A673 (cell line): ENCODE results near the gene ZBTB16. TPM values are rescaled to one million over a fixed set of nuclear protein-coding genes. Genes with fewer than 3 reads are reported as not detected.

Experiments
- BruUV-seq: library from RNA; stranded (reverse); fragments of 400-500 nt; replicated peaks from 2 replicates; lab custom pipeline; 2021; lab: Mats Ljungman, UMichigan
- CTCF ChIA-PET: fragments of 300-600 bp; sonication (Branson Sonifier 250); formaldehyde crosslinking; loops from one replicate; lab custom pipeline; 2022; ENCODE audit warnings: antibody characterized with exemption; lab: Charles Lee
- POLR2A ChIA-PET: fragments of 300-600 bp; sonication (Branson Sonifier 250); formaldehyde crosslinking; loops from one replicate; lab custom pipeline; 2022; ENCODE audit warnings: antibody characterized with exemption; ENCODE audit not compliant: low non-redundant PET; lab: Charles Lee
- DNase-seq: peaks from one replicate; pipeline ENCODE4 v3.0.0-alpha.2; 2015; ENCODE audit warnings: low spot score
- H3K27ac ChIP-seq: fragments of 200-600 bp; sonication (generic); 2 replicates; pipeline ENCODE4 v1.5.1; 2016; ENCODE audit warnings: mixed run types, low read depth, mild to moderate bottlenecking, mixed read lengths, antibody characterized with exemption, low read length; ENCODE audit not compliant: poor library complexity, severe bottlenecking
- H3K27me3 ChIP-seq: fragments of 200-600 bp; sonication (generic); replicated peaks from 2 replicates; pipeline ENCODE4 v1.6.1; 2017; ENCODE audit warnings: mixed run types, low read depth, mild to moderate bottlenecking, mixed read lengths, antibody characterized with exemption, low read length; ENCODE audit not compliant: insufficient read depth, poor library complexity
- H3K36me3 ChIP-seq: fragments of 200-600 bp; sonication (generic); 2 replicates; pipeline ENCODE4 v1.6.1; 2016; ENCODE audit warnings: mixed run types, mild to moderate bottlenecking, mixed read lengths, antibody characterized with exemption, low read length; ENCODE audit not compliant: insufficient read depth, poor library complexity, severe bottlenecking
- H3K4me1 ChIP-seq: fragments of 200-600 bp; sonication (generic); 2 replicates; pipeline ENCODE4 v1.6.1; 2017; ENCODE audit warnings: mixed run types, mild to moderate bottlenecking, mixed read lengths, antibody characterized with exemption, low read length; ENCODE audit not compliant: insufficient read depth, poor library complexity, severe bottlenecking
- H3K4me3 ChIP-seq: fragments of 200-600 bp; sonication (generic); 2 replicates; pipeline ENCODE4 v1.5.1; 2016; ENCODE audit warnings: low read depth, mixed run types, mild to moderate bottlenecking, mixed read lengths, low read length; ENCODE audit not compliant: poor library complexity, severe bottlenecking
- H3K9me3 ChIP-seq: fragments of 200-600 bp; sonication (generic); 2 replicates; pipeline ENCODE4 v1.6.1; 2016; ENCODE audit warnings: mixed run types, low read depth, mild to moderate bottlenecking, mixed read lengths, antibody characterized with exemption, low read length; ENCODE audit not compliant: poor library complexity, severe bottlenecking
- CTCF ChIP-seq: fragments of 300-800, 200-600 bp; sonication (generic); conservative IDR thresholded peaks from 2 replicates; pipeline ENCODE4 v1.5.1; 2017; ENCODE audit warnings: low read depth, mild to moderate bottlenecking, antibody characterized with exemption, low read length, moderate library complexity, mixed read lengths
- EZH2 ChIP-seq: fragments of 200-600 bp; sonication (generic); IDR thresholded peaks from 2 replicates; pipeline ENCODE4 v1.6.1; 2017; ENCODE audit warnings: borderline replicate concordance, low read depth, mild to moderate bottlenecking, mixed read lengths, antibody characterized with exemption, low read length; ENCODE audit not compliant: poor library complexity, severe bottlenecking
- intact Hi-C: fragments of 100-400 bp; cut with micrococcal nuclease; formaldehyde crosslinking; loops from one replicate; pipeline ENCODE4 v1.10.0; 2022; ENCODE audit not compliant: unreplicated experiment
- total RNA-seq: library from RNA; stranded (reverse); gene quantifications from 2 replicates; pipeline ENCODE4 v1.2.3, GENCODE V29; 2021

The ZBTB16 gene
- total RNA-seq, 1 experiment from 2014 or later = 12.0 TPM

GRCh38 chr11:114288136-114288535 is 228.6 kb downstream of the ZBTB16 start:
- intact Hi-C loops = no loop called here
- ChIA-PET CTCF (no interaction called here), POLR2A (no interaction called here)
- Histone ChIP-seq H3K9me3 (no peaks in the 10 kb centered on the region), H3K4me1 (no peaks in the 10 kb centered on the region), H3K27me3 (peaks cover 30% of the 10 kb centered on the region), H3K36me3 (no peaks in the 10 kb centered on the region), H3K27ac (no peak overlapping the region), H3K4me3 (no peak overlapping the region)
- TF ChIP-seq EZH2 (no peak), CTCF (no peak)
- no TSS peak for BruUV-seq
- DNase-seq = no peak

- POLR2A ChIA-PET = no interaction called here
These were observed 230.3 kb downstream of the ZBTB16 start for GRCh38 chr11:114289779-114290178.

GRCh38 chr11:114290503-114291235 is 231.2 kb downstream of the ZBTB16 start:
- no peak overlapping the region for H3K4me3 ChIP-seq
- TF ChIP-seq CTCF (no peak), EZH2 (no peak)
- no peaks in the 10 kb centered on the region for H3K4me1 ChIP-seq
- ChIA-PET POLR2A (no interaction called here), CTCF (no interaction called here)
- intact Hi-C loops = no loop called here
- no peak overlapping the region for H3K27ac ChIP-seq
- H3K27me3 ChIP-seq = peaks cover 30% of the 10 kb centered on the region
- H3K36me3 ChIP-seq = no peaks in the 10 kb centered on the region
- no peak for DNase-seq
- no peaks in the 10 kb centered on the region for H3K9me3 ChIP-seq
- no TSS peak for BruUV-seq

More at GRCh38 chr11:114289779-114290178, 230.3 kb downstream of the ZBTB16 start:
- no peaks in the 10 kb centered on the region for H3K36me3 ChIP-seq
- no peaks in the 10 kb centered on the region for H3K4me1 ChIP-seq
- H3K4me3 ChIP-seq = no peak overlapping the region
- CTCF ChIA-PET = no interaction called here
- no TSS peak for BruUV-seq
- no peak overlapping the region for H3K27ac ChIP-seq
- H3K27me3 ChIP-seq = peaks cover 30% of the 10 kb centered on the region
- intact Hi-C loops = no loop called here
- no peaks in the 10 kb centered on the region for H3K9me3 ChIP-seq
- no peak for DNase-seq
- TF ChIP-seq EZH2 = no peak
- TF ChIP-seq CTCF = no peak
